Left ventricle myocardium inferior (tissue), 1 donor: ENCODE measurements around the gene TIAM2. TPM values are rescaled to one million over a fixed set of nuclear protein-coding genes. Genes with fewer than 3 reads are reported as not detected.

Experiments
- DNase-seq: peaks from one replicate; pipeline ENCODE4 v3.0.0-alpha.2; 2020
- H3K27ac ChIP-seq: fragments of 200-600 bp; replicated peaks from 2 replicates; pipeline ENCODE4 v1.8.0; 2021
- H3K27me3 ChIP-seq: fragments of 200-600 bp; 2 replicates; pipeline ENCODE4 v1.8.0; 2021; ENCODE audit warnings: low read depth
- H3K36me3 ChIP-seq: fragments of 200-600 bp; 2 replicates; pipeline ENCODE4 v1.8.0; 2021
- H3K4me1 ChIP-seq: fragments of 200-600 bp; 2 replicates; pipeline ENCODE4 v1.8.0; 2021
- H3K4me3 ChIP-seq: fragments of 200-600 bp; 2 replicates; pipeline ENCODE4 v1.8.0; 2021; ENCODE audit warnings: mild to moderate bottlenecking, moderate library complexity
- H3K9me3 ChIP-seq: fragments of 200-600 bp; replicated peaks from 2 replicates; pipeline ENCODE4 v1.8.0; 2021
- CTCF ChIP-seq: fragments of 200-600 bp; IDR thresholded peaks from 2 replicates; pipeline ENCODE4 v1.8.0; 2021; ENCODE audit warnings: antibody characterized with exemption, mild to moderate bottlenecking, borderline replicate concordance
- intact Hi-C: fragments of 100-400 bp; cut with micrococcal nuclease; formaldehyde crosslinking; loops from one replicate; pipeline ENCODE4 v1.11.0; 2022
- total RNA-seq: library from RNA; stranded (reverse); fragmentation: NEBNext Ultra II Directional; extraction: Animal tissue kit (Norgen Biotek cat#: 25700); gene quantifications from one replicate; pipeline ENCODE4 v1.2.1, GENCODE V29; 2021
- donor health status: DM: no; HTN: yes; CAD: no; lungs with severe emphysema.

TIAM2 gene
- total RNA-seq, 1 donor from 2014 or later = 12.0 TPM

GRCh38 chr6:155001482-155001881 lies 6.4 kb downstream of the TIAM2 start:
- H3K36me3 ChIP-seq = no peaks in the 10 kb centered on the region
- intact Hi-C loops = no loop called here
- H3K9me3 ChIP-seq = no peaks in the 10 kb centered on the region
- no peak overlapping the region for H3K27ac ChIP-seq
- no peaks in the 10 kb centered on the region for H3K4me1 ChIP-seq
- DNase-seq = no peak
- no peak for TF ChIP-seq CTCF
- H3K27me3 ChIP-seq = peaks cover 33% of the 10 kb centered on the region
- no peak overlapping the region for H3K4me3 ChIP-seq

- Histone ChIP-seq H3K36me3 (no peaks in the 10 kb centered on the region), H3K4me1 (no peaks in the 10 kb centered on the region), H3K27ac (no peak overlapping the region), H3K4me3 (no peak overlapping the region), H3K27me3 (peaks cover 28% of the 10 kb centered on the region), H3K9me3 (no peaks in the 10 kb centered on the region)
- DNase-seq = no peak
- TF ChIP-seq CTCF = no peak
- intact Hi-C loops = no loop called here
Observed at GRCh38 chr6:155001934-155002333, 6.8 kb downstream of the TIAM2 start.

GRCh38 chr6:155003476-155003875 lies 8.4 kb downstream of the TIAM2 start:
- Histone ChIP-seq H3K36me3 (no peaks in the 10 kb centered on the region), H3K4me1 (no peaks in the 10 kb centered on the region), H3K4me3 (no peak overlapping the region), H3K27ac (no peak overlapping the region), H3K9me3 (no peaks in the 10 kb centered on the region), H3K27me3 (peaks cover 13% of the 10 kb centered on the region)
- intact Hi-C loops = no loop called here
- no peak for TF ChIP-seq CTCF
- DNase-seq = no peak

- intact Hi-C loops = no loop called here
- no peak for TF ChIP-seq CTCF
- no peak for DNase-seq
Observed at GRCh38 chr6:155004017-155004416, 8.9 kb downstream of the TIAM2 start.

GRCh38 chr6:155004576-155005372 lies 9.7 kb downstream of the TIAM2 start:
- Histone ChIP-seq H3K4me1 (no peaks in the 10 kb centered on the region), H3K9me3 (no peaks in the 10 kb centered on the region), H3K36me3 (no peaks in the 10 kb centered on the region), H3K27ac (no peak overlapping the region), H3K4me3 (no peak overlapping the region), H3K27me3 (no peaks in the 10 kb centered on the region)
- TF ChIP-seq CTCF = no peak
- intact Hi-C loops = no loop called here
- no peak for DNase-seq

More at GRCh38 chr6:155004017-155004416, 8.9 kb downstream of the TIAM2 start:
- no peak overlapping the region for H3K4me3 ChIP-seq
- no peaks in the 10 kb centered on the region for H3K36me3 ChIP-seq
- peaks cover 7% of the 10 kb centered on the region for H3K27me3 ChIP-seq
- no peak overlapping the region for H3K27ac ChIP-seq
- H3K9me3 ChIP-seq = no peaks in the 10 kb centered on the region
- H3K4me1 ChIP-seq = no peaks in the 10 kb centered on the region
